ENCODE results near the gene DISP2. TPM values are rescaled to one million over a fixed set of nuclear protein-coding genes. Genes with fewer than 3 reads are reported as not detected.

The DISP2 gene
- total RNA-seq, 1 donor from 2014 or later: 3.6 TPM

DNA sequence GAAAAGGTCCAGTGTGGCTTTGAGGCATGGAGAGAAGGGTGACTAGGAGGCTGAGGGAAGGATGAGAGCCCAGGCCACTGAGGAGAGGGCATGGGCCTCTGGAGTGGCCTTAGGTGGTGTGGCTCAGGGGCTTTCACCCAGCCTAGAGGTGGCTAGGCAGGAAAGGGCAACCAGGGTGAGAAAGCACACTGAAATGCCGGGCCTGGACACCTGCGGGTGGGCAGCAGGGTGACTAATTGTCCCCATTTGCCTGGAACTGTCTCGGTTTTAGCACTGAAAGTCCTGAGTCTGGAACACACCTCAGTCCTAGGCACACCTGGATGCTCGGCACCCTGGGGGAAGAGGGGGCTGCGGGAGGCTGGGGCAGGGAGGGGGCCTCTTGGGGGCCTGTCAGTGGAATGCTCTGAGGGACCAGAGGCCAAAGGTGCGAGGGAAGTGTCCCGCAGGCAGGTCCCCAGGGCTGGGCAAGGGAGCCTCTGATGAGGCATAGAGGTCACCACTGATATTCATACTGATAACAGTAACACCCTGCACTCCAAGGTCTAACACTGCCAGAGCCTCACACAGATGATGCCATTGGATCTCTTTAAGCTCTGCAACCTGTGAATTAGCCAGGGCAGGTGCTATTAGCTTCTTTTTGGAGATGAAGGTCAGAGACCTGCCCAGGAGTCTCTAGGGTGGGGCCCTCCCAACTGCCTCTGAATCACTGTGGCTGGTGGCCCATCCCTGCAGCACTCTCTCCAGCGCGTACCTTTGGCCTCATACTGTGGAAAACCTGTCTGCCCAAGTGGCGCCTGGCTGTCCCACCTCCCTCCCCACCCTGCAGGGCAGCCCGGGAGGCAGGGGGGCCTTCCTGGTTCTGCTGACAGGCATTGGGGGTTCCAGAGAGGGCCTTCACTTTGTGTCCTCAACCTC, 10.2 kb upstream of the DISP2 start:
- Mint-ChIP-seq H3K4me1 (ENCODE audit: unreplicated experiment) (peaks cover 10% of the 10 kb centered on the region), H3K9me3 (ENCODE audit: unreplicated experiment) (no peaks in the 10 kb centered on the region)
- TF ChIP-seq, protein P1, sequence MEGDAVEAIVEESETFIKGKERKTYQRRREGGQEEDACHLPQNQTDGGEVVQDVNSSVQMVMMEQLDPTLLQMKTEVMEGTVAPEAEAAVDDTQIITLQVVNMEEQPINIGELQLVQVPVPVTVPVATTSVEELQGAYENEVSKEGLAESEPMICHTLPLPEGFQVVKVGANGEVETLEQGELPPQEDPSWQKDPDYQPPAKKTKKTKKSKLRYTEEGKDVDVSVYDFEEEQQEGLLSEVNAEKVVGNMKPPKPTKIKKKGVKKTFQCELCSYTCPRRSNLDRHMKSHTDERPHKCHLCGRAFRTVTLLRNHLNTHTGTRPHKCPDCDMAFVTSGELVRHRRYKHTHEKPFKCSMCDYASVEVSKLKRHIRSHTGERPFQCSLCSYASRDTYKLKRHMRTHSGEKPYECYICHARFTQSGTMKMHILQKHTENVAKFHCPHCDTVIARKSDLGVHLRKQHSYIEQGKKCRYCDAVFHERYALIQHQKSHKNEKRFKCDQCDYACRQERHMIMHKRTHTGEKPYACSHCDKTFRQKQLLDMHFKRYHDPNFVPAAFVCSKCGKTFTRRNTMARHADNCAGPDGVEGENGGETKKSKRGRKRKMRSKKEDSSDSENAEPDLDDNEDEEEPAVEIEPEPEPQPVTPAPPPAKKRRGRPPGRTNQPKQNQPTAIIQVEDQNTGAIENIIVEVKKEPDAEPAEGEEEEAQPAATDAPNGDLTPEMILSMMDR (IDR thresholded peaks at IDR 0.05; ENCODE audit: unreplicated experiment): no peak

DNA sequence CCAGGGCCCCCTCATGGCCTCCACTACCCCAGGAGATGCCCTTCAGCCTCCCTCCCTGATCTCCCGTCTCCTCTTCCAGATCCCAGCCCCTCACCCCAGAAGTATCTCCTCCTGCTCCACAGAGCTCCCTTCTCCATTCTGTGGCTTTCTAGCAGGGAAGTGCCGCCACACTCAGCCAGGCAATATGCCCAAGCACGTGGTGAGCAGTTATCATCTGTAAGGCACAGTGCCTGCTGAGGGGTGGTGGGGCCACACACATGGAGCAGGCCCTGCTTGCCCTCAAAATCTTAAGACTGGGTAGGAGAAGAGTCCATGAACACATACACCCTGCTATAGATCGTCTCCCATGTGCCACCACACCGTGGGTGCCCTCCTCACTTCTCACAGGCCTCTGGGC, 9.5 kb upstream of the DISP2 start:
- Mint-ChIP-seq H3K36me3 (ENCODE audit: low read depth, unreplicated experiment) (no peaks in the 10 kb centered on the region), H3K9me3 (ENCODE audit: unreplicated experiment) (no peaks in the 10 kb centered on the region), H3K4me1 (ENCODE audit: unreplicated experiment) (peaks cover 8% of the 10 kb centered on the region), H3K27me3 (ENCODE audit: unreplicated experiment) (peaks cover 3% of the 10 kb centered on the region), H3K27ac (ENCODE audit: unreplicated experiment) (no peak overlapping the region), H3K4me3 (ENCODE audit: unreplicated experiment) (no peak overlapping the region)
- TF ChIP-seq, protein P1 (IDR thresholded peaks at IDR 0.05; ENCODE audit: unreplicated experiment): no peak
- DNase-seq (ENCODE audit: low spot score): no peak

More for the DNA sequence above, 10.2 kb upstream of the DISP2 start:
- peaks cover 3% of the 10 kb centered on the region for H3K27me3 Mint-ChIP-seq (ENCODE audit: unreplicated experiment)
- DNase-seq (ENCODE audit: low spot score): no peak
- no peak overlapping the region for H3K4me3 Mint-ChIP-seq (ENCODE audit: unreplicated experiment)
- peak overlapping the region; percentile 18 for H3K27ac Mint-ChIP-seq (ENCODE audit: unreplicated experiment)
- no peaks in the 10 kb centered on the region for H3K36me3 Mint-ChIP-seq (ENCODE audit: low read depth, unreplicated experiment)

DNA sequence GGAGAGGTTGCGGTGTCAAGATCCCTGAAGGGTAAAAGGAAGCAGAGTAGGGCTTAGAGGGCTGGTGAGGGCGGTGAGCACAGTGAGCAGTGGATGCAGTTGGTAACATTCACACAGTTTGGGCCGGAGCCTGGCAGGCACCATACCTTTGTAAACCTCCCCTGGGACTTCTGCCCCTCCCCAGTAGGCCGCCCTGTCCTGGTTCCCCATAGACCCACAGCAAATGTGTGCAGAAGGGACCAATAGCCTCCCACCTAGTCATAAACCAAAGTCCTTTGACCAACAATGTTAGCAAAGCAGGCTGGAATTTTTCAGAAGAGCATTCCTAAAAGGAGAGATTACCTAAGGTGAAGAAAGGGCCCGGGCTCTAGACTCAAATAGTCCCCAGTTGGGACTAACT, 8.9 kb upstream of the DISP2 start:
- TF ChIP-seq, protein P1 (IDR thresholded peaks at IDR 0.05; ENCODE audit: unreplicated experiment): no peak
- DNase-seq (ENCODE audit: low spot score): no peak
- Mint-ChIP-seq H3K4me3 (ENCODE audit: unreplicated experiment) (no peak overlapping the region), H3K9me3 (ENCODE audit: unreplicated experiment) (no peaks in the 10 kb centered on the region), H3K4me1 (ENCODE audit: unreplicated experiment) (peaks cover 10% of the 10 kb centered on the region), H3K36me3 (ENCODE audit: low read depth, unreplicated experiment) (no peaks in the 10 kb centered on the region), H3K27ac (ENCODE audit: unreplicated experiment) (no peak overlapping the region), H3K27me3 (ENCODE audit: unreplicated experiment) (peaks cover 3% of the 10 kb centered on the region)

DNA sequence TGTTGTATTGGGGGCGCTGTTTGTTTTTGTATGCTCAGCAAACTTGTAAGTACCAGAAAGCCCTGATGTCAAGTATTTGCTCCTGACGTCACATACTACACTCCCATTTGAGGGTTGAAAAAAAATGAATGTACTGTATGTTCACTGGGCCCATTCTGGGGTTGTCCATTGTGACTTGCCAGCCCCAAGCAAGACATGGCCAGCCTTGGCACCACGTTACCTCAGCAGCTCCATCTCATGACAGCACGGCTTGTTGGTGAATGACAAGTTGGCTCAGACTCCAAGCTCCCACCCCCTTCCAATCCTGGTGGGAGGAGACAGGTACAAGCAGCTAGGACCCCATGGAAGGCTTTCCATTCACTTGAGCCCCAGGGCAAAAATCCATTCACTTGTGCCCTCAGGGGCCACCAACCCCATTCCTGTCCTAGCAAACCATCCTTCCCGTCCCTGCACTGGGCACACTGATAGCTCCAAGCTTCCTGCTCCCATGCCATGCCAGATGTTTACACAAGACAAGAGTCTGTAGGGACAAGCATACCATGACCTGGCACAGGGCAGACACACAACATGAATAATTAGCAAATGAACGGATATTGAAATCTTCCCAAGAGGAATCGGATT, 5.6 kb upstream of the DISP2 start:
- Mint-ChIP-seq H3K4me3 (ENCODE audit: unreplicated experiment) (no peak overlapping the region), H3K9me3 (ENCODE audit: unreplicated experiment) (no peaks in the 10 kb centered on the region), H3K4me1 (ENCODE audit: unreplicated experiment) (peaks cover 11% of the 10 kb centered on the region), H3K36me3 (ENCODE audit: low read depth, unreplicated experiment) (no peaks in the 10 kb centered on the region), H3K27ac (ENCODE audit: unreplicated experiment) (no peak overlapping the region), H3K27me3 (ENCODE audit: unreplicated experiment) (peaks cover 13% of the 10 kb centered on the region)
- DNase-seq (ENCODE audit: low spot score): no peak
- TF ChIP-seq, protein P1 (IDR thresholded peaks at IDR 0.05; ENCODE audit: unreplicated experiment): no peak

DNA sequence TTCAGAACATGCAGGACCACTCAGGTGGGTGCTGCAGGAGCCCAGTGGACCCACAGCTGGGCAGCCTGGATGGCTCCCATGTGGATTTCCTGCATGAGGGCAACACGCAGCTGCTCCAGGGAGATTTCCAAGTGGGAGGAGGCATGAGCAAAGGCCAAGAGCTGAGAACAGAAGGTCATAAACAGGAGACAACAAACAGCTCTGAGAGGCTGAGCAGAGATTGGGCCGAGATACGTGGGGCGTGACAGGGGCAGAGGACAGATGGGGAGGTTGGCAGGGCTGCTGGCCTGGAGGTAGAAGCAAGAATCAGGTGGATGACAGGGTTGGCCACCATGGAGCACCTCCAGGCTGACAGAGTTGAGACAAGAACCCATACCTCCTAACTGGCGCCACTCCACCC, 4.3 kb upstream of the DISP2 start:
- DNase-seq (ENCODE audit: low spot score): no peak
- H3K4me3 Mint-ChIP-seq (ENCODE audit: unreplicated experiment): no peak overlapping the region
- no peaks in the 10 kb centered on the region for H3K9me3 Mint-ChIP-seq (ENCODE audit: unreplicated experiment)
- TF ChIP-seq, protein P1 (IDR thresholded peaks at IDR 0.05; ENCODE audit: unreplicated experiment): no peak
- H3K4me1 Mint-ChIP-seq (ENCODE audit: unreplicated experiment): peaks cover 11% of the 10 kb centered on the region
- H3K27me3 Mint-ChIP-seq (ENCODE audit: unreplicated experiment): peaks cover 13% of the 10 kb centered on the region
- H3K27ac Mint-ChIP-seq (ENCODE audit: unreplicated experiment): no peak overlapping the region
- no peaks in the 10 kb centered on the region for H3K36me3 Mint-ChIP-seq (ENCODE audit: low read depth, unreplicated experiment)

Measured in endothelial cell (in vitro differentiated cells).